Pons (tissue), 1 donor: ENCODE measurements around the gene FKBP1B.
"Not testable (repeated sequence)": the region's sequence is repeated elsewhere in the genome, so short reads cannot be mapped to it uniquely, and the experiment has no call there.

ENCODE experiments used
- DNase-seq: peaks from one replicate; pipeline ENCODE4 v3.0.0-alpha.2; 2016; ENCODE audit warnings: low spot score

FKBP1B gene

GRCh38 chr2:24102677-24103076 is 53.1 kb downstream of the FKBP1B start:
- no peak for DNase-seq

- no peak for DNase-seq
Observed at GRCh38 chr2:24104110-24104650, 54.6 kb downstream of the FKBP1B start.

- no peak for DNase-seq
Observed at GRCh38 chr2:24104906-24105305, 55.4 kb downstream of the FKBP1B start.

- DNase-seq, result no peak
Observed at GRCh38 chr2:24105816-24106215, 56.3 kb downstream of the FKBP1B start.

- no peak for DNase-seq
Observed at GRCh38 chr2:24106786-24107185, 57.2 kb downstream of the FKBP1B start.

GRCh38 chr2:24107336-24107735 is 57.8 kb downstream of the FKBP1B start:
- no peak for DNase-seq

- DNase-seq, result not testable (repeated sequence)
Observed at GRCh38 chr2:24109431-24109830, 59.9 kb downstream of the FKBP1B start.

GRCh38 chr2:24110660-24111303 is 61.2 kb downstream of the FKBP1B start:
- DNase-seq, result no peak

- DNase-seq, result no peak
Observed at GRCh38 chr2:24111407-24111901, 61.9 kb downstream of the FKBP1B start.
